ENCODE data around the gene GLUL.

DNA sequence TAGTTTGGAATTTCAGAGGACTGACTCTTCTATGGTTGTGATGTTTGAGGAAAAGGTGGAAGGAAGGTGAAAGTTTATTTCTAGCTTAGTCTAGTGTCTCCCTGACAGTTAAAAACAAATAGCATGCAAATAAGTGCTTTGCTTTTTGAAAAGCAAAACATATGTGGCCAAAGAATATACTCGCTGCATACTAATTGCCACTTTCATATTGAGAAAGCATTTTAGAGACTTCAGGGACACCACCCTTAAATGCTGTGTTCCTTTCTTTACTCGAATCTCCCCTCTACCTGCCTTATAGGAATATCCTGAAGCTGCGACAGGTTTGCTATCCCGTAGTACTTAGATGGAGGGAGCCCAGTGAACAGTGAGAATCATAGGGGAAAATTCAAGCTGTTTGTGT is 23.2 kb downstream of the GLUL start:
- TF ChIP-seq, protein P1, sequence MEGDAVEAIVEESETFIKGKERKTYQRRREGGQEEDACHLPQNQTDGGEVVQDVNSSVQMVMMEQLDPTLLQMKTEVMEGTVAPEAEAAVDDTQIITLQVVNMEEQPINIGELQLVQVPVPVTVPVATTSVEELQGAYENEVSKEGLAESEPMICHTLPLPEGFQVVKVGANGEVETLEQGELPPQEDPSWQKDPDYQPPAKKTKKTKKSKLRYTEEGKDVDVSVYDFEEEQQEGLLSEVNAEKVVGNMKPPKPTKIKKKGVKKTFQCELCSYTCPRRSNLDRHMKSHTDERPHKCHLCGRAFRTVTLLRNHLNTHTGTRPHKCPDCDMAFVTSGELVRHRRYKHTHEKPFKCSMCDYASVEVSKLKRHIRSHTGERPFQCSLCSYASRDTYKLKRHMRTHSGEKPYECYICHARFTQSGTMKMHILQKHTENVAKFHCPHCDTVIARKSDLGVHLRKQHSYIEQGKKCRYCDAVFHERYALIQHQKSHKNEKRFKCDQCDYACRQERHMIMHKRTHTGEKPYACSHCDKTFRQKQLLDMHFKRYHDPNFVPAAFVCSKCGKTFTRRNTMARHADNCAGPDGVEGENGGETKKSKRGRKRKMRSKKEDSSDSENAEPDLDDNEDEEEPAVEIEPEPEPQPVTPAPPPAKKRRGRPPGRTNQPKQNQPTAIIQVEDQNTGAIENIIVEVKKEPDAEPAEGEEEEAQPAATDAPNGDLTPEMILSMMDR (IDR thresholded peaks at IDR 0.05), result no peak
- TF ChIP-seq POLR2A (IDR thresholded peaks at IDR 0.05), result no peak
